ENCODE measurements around the gene AP2S1. TPM values are rescaled to one million over a fixed set of nuclear protein-coding genes. Genes with fewer than 3 reads are reported as not detected.

The AP2S1 gene
- total and polyA plus RNA-seq, 2 of the 8 experiments (the other 6 are each of a cell fraction or from before 2014, with no cell fraction given) = 195 to 211 TPM

GRCh38 chr19:46845959-46846459 lies 4.6 kb downstream of the AP2S1 start (continued):
- TF ChIP-seq CHD7 (IDR thresholded peaks at IDR 0.05; ENCODE audit: insufficient replicate concordance, low read length) = no peak
- TF ChIP-seq POLR2AphosphoS5 (IDR thresholded peaks at IDR 0.05; ENCODE audit: low read depth, low read length) = no peak
- no peak for TF ChIP-seq SUZ12 (IDR thresholded peaks at IDR 0.05; ENCODE audit: low read length)
- no peak for TF ChIP-seq ATF2 (IDR thresholded peaks at IDR 0.05; ENCODE audit: low read length)
- TF ChIP-seq GTF2F1 (IDR thresholded peaks at IDR 0.05; ENCODE audit: borderline replicate concordance, low read depth, low read length) = no peak

Measured in H1 (cell line).